Calu3 (cell line): ENCODE data around the gene ICAM2. TPM values are rescaled to one million over a fixed set of nuclear protein-coding genes. Genes with fewer than 3 reads are reported as not detected.

Experiments
- BruUV-seq: library from RNA; stranded (reverse); fragments of 400-500 nt; replicated peaks from 2 replicates; lab custom pipeline; 2021; lab: Mats Ljungman, UMichigan
- CTCF ChIA-PET: fragments of 300-600 bp; sonication (Branson Sonifier 250); formaldehyde crosslinking; loops from one replicate; lab custom pipeline; 2022; ENCODE audit warnings: antibody characterized with exemption; lab: Charles Lee
- DNase-seq: peaks from one replicate; pipeline ENCODE4 v3.0.0; 2022
- H3K27ac Mint-ChIP-seq: one replicate; pipeline ENCODE4 v1.8.0; 2022; ENCODE audit warnings: mixed read lengths; ENCODE audit not compliant: unreplicated experiment
- H3K27me3 Mint-ChIP-seq: one replicate; pipeline ENCODE4 v1.8.0; 2022; ENCODE audit warnings: mixed read lengths; ENCODE audit not compliant: unreplicated experiment
- H3K36me3 Mint-ChIP-seq: one replicate; pipeline ENCODE4 v1.8.0; 2022; ENCODE audit warnings: mild to moderate bottlenecking, moderate library complexity, mixed read lengths; ENCODE audit not compliant: insufficient read depth, unreplicated experiment
- H3K4me1 Mint-ChIP-seq: one replicate; pipeline ENCODE4 v1.8.0; 2022; ENCODE audit warnings: mild to moderate bottlenecking, low read depth, mixed read lengths; ENCODE audit not compliant: unreplicated experiment
- H3K4me3 Mint-ChIP-seq: one replicate; pipeline ENCODE4 v1.8.0; 2022; ENCODE audit warnings: mild to moderate bottlenecking, low read depth, moderate library complexity, mixed read lengths; ENCODE audit not compliant: unreplicated experiment
- H3K9me3 Mint-ChIP-seq: one replicate; pipeline ENCODE4 v1.8.0; 2022; ENCODE audit warnings: low read depth, mixed read lengths; ENCODE audit not compliant: unreplicated experiment
- intact Hi-C: fragments of 100-400 bp; cut with micrococcal nuclease; formaldehyde crosslinking; loops from one replicate; pipeline ENCODE4 v1.10.0; 2022; ENCODE audit not compliant: unreplicated experiment
- total RNA-seq: library from RNA; stranded (reverse); gene quantifications from 2 replicates; pipeline ENCODE4 v1.2.3, GENCODE V29; 2022
- TF ChIP-seq, protein P1 (sequence below): fragments of 200-600 bp; IDR thresholded peaks from one replicate; pipeline ENCODE4 v1.8.0; 2022; ENCODE audit warnings: antibody characterized with exemption; ENCODE audit not compliant: unreplicated experiment

Gene ICAM2
- total RNA-seq, 1 experiment from 2014 or later = 4.4 TPM

DNA sequence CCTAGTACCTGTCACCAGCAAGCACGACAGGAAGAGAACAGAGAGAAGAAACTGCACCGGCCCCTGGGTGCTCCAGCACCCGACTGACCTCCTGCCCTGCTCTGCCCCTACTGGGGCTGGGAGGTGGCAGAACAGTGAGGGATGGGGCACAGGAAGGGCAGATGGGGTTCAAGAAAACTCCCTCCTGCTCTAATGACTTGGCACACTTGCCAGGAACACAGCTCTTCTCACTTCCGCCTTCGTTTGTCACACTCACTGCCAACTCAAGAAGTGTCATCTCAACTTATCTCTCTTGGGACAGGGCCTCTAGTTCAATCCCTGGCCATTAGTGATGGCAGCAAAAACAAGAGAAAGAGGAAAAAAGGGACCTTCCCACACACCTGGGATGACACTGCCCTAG, 42.7 kb upstream of the ICAM2 start:
- H3K27me3 Mint-ChIP-seq = no peaks in the 10 kb centered on the region
- intact Hi-C loops = no loop called here
- TF ChIP-seq, protein P1, sequence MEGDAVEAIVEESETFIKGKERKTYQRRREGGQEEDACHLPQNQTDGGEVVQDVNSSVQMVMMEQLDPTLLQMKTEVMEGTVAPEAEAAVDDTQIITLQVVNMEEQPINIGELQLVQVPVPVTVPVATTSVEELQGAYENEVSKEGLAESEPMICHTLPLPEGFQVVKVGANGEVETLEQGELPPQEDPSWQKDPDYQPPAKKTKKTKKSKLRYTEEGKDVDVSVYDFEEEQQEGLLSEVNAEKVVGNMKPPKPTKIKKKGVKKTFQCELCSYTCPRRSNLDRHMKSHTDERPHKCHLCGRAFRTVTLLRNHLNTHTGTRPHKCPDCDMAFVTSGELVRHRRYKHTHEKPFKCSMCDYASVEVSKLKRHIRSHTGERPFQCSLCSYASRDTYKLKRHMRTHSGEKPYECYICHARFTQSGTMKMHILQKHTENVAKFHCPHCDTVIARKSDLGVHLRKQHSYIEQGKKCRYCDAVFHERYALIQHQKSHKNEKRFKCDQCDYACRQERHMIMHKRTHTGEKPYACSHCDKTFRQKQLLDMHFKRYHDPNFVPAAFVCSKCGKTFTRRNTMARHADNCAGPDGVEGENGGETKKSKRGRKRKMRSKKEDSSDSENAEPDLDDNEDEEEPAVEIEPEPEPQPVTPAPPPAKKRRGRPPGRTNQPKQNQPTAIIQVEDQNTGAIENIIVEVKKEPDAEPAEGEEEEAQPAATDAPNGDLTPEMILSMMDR = no peak
- DNase-seq = no peak
- H3K4me1 Mint-ChIP-seq = no peaks in the 10 kb centered on the region
- BruUV-seq = no TSS peak
- no peaks in the 10 kb centered on the region for H3K9me3 Mint-ChIP-seq
- no peak overlapping the region for H3K27ac Mint-ChIP-seq
- peaks cover 19% of the 10 kb centered on the region for H3K36me3 Mint-ChIP-seq
- no peak overlapping the region for H3K4me3 Mint-ChIP-seq
- CTCF ChIA-PET = interaction anchor here (1.3 to 1.4 kb wide), 3 partner anchors 11 to 71 kb away, joined by 3 to 30 read pairs (median 4); no protein-coding TSS in a partner anchor

DNA sequence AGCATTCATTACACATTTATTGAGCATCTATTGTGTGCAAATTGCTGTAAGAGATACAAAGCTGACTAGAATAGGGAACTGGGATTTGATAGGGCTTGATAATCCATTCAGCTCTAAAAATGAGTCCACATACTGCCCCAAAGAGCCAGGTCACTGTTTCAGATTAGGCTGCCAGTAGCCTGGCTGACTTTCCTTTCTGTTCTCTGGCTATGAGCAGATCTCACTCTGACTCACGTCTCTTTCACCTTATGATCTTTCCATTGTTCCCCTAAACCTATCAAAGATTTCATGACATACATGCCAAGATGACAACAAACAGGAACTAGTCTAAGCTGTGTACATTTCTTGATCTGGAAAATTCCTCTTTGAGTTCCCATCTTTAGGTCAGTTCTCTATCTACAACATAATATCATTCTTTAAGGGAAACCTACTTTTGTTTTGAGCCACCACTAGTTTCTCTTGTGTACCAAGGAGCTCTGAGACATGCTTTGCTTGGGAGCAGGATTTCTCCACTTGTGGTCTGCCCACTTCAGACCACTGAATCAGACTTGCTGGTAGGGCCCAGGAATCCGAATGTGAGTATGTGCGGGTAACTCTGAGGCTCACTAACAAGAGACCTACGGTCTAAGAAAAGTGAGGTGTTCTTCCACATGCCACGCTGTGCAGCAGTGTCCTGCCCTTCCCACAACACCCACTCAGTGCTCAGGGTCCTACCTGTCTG, 40.9 kb upstream of the ICAM2 start:
- no peaks in the 10 kb centered on the region for H3K9me3 Mint-ChIP-seq
- no peaks in the 10 kb centered on the region for H3K4me1 Mint-ChIP-seq
- intact Hi-C loops = no loop called here
- no peaks in the 10 kb centered on the region for H3K27me3 Mint-ChIP-seq
- H3K4me3 Mint-ChIP-seq = no peak overlapping the region
- TF ChIP-seq, protein P1 = no peak
- H3K36me3 Mint-ChIP-seq = peaks cover 23% of the 10 kb centered on the region
- no peak for DNase-seq
- CTCF ChIA-PET = no interaction called here
- no TSS peak for BruUV-seq
- no peak overlapping the region for H3K27ac Mint-ChIP-seq

DNA sequence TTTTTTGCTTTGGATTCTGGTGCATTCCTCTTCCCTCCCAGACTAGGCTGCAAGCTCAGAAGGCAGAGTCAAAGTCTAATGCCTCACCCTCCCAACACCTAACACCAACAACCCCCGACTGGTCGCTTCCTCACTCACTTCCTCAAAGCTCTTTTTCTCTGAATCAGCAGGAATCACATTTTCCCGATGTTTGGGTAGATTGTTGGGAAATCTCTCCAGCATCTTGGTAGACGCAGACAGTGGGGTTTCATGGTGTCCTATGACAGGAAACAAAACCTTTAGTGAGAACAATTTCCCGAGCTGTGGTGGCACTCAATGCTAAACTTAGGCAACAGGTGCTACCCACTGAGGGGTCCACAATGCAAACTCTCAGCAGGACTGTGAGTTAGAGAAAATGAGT, 39.9 kb upstream of the ICAM2 start:
- no peak for DNase-seq
- no peak overlapping the region for H3K4me3 Mint-ChIP-seq
- BruUV-seq = no TSS peak
- intact Hi-C loops = no loop called here
- CTCF ChIA-PET = no interaction called here
- no peaks in the 10 kb centered on the region for H3K27me3 Mint-ChIP-seq
- H3K4me1 Mint-ChIP-seq = no peaks in the 10 kb centered on the region
- no peaks in the 10 kb centered on the region for H3K9me3 Mint-ChIP-seq
- TF ChIP-seq, protein P1 = no peak
- peaks cover 25% of the 10 kb centered on the region for H3K36me3 Mint-ChIP-seq
- H3K27ac Mint-ChIP-seq = no peak overlapping the region

DNA sequence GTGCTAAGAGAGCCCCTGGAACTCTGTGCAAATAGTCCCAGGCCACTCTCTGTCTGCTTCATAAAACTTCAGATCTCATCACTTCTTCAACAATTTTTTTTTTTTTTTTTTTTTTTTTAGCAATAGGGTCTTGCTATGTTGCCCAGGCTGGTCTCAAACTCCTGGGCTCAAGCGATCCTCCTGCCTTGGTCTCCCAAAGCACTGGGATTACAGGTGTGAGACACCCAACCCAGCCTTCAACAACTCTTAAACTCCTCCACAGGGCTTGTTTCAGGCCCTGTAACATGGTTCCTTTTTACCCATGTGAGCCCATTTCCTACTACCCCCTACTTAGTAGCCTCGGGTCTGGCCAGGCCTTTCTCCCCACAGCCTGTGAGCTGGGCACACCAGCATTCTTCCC, 39.3 kb upstream of the ICAM2 start:
- no TSS peak for BruUV-seq
- intact Hi-C loops = no loop called here

More for the DNA sequence above, 39.3 kb upstream of the ICAM2 start:
- H3K36me3 Mint-ChIP-seq = peaks cover 25% of the 10 kb centered on the region
- H3K27me3 Mint-ChIP-seq = no peaks in the 10 kb centered on the region
- no peak overlapping the region for H3K4me3 Mint-ChIP-seq
- TF ChIP-seq, protein P1 = no peak
- CTCF ChIA-PET = no interaction called here
- no peaks in the 10 kb centered on the region for H3K4me1 Mint-ChIP-seq
- DNase-seq = no peak
- H3K27ac Mint-ChIP-seq = no peak overlapping the region
- no peaks in the 10 kb centered on the region for H3K9me3 Mint-ChIP-seq
